GF-D8 (cell line): ENCODE data around the gene NOTCH1.

Experiments
- DNase-seq: peaks from one replicate; lab custom pipeline; 2025; lab: John Stamatoyannopoulos, UW

Gene NOTCH1

DNA sequence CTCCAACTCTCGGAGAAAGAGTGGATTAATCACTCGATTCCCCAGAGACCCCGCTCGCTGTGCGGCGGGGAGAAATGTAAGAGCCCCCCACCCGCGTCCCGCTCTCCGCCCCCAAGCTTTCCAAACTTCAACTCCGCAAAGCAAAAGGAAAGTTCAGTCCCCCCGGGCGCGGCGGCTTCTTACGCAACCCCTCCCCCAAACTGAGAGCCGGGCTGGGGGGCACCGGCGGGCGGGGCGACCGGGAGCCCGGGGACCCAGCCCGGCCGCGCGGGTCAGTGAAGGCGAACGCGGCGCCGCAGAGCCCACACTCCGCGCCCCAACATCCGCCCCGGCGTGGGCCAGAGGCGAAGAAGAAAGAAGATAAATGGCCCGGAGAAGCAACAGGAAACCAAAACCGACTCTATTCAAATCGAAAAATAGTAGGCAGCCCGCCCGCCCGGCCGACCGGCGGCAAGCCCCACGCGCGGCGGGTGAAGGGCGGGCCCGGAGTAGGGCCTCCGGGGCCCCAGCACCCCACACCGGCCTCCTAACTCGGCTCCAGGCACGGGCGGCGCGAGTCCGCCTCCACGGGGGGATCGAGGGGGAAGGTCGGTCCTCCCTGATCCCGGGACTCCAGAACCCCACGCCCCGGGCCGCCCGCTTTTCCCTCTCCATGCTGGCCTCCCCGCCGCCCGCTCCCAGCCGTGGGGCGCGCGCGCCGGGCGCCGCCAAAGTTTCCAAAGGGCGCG, 720 bp downstream of the NOTCH1 start:
- no peak for DNase-seq

DNA sequence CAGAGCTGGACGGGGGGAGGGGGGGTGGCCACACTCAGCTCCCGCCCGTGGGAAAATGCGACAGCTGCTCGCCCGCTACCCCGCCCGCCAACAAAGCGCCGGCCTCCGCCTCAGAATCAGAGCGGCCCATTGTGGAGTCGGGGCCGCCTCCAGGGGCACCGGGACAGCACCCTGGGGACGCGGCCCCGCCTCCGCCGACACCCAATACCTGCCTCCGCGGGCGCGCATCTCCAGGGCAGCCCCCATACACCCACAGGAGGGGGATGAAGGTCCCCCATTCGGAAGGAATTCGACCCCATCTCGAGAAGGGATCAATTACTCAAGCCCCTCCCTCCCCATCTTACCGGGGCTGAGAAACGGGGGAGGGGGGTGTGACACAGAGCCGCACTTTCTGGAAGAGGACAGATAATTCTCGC, 1.3 kb downstream of the NOTCH1 start:
- no peak for DNase-seq

DNA sequence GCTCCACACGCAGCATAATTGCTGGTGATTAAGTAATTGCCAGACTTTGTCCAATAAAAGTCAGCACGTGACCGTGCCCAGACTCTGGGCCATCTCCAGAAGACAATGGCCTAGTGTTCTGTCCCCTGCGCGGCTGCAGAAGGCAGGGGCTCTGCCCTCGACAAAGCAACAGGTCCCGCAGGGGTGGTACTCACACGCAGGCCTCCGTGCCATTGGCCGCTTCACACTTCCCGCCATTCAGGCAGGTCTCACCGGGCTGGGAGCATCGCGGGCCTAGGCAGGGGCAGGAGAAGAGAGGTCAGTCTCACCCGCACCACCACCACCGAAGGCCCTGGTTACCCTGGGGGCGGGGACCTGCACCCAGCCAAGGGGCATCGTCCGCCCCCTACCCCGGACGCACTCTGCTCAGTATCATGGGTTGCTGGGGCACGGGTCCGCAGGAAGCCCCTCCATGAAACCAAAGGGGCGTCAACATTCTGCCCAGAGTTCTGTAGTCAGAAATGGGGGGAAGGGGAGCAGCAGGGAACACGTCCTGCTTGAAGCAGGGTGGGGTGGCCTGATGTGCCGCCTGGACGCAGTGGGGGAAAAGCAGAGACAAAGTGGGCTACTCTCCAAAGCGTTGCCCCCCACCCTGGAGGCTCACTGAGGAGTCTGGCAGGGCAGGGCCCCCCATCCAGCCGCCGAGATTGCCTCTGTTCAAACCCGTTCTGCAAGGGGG, 1.9 kb downstream of the NOTCH1 start:
- DNase-seq, result no peak

DNA sequence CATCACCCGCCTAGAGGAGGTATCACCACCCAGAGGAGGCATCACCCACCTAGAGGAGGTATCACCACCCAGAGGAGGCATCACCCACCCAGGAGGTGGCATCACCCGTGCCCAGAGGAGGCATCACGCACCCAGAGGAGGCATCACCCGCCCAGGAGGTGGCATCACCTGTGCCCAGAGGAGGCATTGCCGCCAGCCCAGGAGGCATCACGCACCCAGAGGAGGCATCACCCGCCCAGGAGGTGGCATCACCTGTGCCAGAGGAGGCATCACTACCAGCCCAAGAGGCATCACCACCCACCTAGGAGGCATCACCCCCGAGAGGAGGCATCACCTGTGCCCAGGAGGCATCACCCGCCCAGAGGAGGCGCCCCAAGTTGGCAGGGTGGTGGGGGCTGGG, 2.6 kb downstream of the NOTCH1 start:
- DNase-seq, result no peak

DNA sequence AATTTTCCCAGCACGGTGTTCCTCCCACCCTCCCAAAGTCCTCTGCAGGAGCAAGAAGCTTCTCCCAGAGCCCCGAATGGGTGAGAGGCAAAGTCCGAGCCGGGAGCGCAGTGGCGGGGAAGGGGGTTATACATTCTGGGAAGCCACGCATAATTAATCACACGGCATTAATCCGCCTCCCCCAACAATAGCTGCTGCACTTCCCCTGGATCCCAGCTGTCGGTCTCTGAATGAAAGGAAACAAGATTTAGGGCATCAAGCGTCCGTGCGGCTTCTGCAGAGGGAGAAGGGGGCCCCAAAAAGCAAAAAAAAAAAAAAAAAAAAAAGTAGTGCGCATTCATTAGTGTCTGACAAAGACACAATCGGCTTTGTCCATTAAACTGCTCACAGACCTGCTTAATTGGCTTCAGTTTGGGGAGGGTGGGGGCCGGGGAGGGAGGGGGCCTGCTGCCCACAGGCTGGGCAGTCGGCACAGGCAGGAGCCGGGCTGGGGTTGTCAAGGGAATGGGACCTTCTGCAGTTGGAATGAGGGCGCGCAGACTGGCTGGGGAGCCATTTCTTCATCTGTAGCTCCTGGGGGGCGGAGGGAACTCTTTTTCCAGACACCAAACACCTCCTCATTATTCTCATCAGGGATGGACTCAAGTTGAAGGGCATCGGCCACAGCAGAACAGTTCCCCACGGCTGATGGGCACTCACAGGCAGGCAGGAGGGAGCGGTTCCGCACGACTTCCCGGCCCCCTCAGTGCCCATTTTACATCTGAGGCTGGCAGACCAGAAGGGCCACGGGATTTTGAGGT, 3.4 kb downstream of the NOTCH1 start:
- no peak for DNase-seq

DNA sequence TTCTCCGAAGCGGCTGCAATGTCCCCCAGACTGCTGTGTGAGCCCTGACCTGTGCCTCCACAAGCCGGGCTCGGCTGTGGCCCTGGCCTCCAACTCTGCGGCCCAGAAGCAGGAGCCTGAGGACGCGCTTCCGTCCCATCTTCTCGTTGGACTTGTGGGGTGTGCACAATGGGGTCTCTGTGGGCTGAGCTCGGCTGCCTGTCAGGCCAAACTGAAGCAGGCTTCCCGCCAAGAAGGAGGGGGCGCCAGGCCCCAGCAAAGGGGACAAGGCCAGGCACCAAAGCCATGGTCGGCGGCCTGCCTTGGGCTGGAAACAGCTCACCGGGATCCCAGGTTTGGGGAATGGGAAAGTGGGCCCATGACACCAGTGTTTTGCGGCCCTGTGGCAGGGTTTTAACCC, 4.1 kb downstream of the NOTCH1 start:
- no peak for DNase-seq

DNA sequence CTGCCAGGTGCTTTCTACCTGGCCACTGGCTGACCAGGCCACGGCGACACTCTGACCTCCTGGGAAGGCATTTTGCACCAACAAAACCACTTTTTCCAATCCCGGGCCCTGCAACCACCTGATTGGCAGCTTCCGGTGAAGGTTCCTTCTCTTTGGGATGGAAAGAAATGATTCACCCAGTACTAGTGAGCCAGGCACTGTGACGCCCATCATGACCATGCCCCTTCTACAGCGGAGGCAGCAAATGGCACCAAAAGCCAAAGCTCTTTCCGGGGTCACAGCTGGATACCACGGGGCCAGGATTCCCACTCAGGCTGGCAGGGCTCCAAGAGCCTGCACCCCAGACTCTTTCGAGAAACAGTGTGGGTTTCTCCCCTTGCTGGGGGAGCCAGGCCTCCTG, 4.7 kb downstream of the NOTCH1 start:
- no peak for DNase-seq

DNA sequence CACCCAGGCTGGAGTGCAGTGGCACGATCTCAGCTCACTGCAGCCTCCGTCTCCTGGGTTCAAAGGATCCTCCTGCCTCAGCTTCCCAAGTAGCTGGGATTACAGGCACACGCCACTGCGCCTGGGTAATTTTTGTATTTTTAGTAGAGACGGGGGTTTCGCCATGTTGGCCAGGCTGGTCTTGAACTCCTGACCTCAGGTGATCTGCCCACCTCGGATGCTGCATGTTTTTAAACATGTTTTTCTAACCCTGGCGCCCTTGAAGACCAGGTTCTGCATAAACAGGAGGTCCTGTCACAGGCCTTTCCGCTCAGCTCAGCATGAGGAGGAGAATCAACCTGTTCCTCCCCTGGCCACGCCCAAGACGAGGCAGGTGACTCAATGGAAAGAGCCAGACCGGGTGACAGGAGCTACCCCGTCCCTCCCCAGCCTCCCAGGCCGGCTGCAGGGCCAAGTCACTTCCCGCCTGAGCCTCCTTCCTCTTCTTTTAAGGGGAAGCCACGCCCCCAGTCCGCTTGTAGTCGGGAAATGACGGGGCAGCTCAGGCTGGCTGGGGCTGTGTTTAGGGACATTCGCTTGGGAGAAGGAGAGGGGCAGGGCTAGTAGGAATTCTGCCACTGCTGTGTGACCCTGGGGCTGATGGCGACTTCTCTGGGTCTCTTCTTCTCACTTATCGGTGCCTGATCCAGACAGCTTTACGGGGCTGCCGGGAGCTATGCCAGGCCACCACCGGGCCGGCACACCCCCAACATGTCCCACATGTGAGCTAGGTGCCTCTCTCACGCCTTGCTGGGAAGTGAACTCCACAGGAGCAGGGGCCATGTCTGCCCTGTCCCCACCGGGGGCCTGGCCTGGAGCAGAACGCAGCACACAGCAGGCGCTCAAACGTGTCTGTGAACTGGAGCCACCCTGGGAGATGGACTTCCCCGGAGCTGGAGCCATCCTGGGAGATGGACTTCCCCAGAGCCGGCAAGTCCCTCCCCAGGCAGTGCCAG, 6.1 kb downstream of the NOTCH1 start:
- peak; percentile 85 for DNase-seq

DNA sequence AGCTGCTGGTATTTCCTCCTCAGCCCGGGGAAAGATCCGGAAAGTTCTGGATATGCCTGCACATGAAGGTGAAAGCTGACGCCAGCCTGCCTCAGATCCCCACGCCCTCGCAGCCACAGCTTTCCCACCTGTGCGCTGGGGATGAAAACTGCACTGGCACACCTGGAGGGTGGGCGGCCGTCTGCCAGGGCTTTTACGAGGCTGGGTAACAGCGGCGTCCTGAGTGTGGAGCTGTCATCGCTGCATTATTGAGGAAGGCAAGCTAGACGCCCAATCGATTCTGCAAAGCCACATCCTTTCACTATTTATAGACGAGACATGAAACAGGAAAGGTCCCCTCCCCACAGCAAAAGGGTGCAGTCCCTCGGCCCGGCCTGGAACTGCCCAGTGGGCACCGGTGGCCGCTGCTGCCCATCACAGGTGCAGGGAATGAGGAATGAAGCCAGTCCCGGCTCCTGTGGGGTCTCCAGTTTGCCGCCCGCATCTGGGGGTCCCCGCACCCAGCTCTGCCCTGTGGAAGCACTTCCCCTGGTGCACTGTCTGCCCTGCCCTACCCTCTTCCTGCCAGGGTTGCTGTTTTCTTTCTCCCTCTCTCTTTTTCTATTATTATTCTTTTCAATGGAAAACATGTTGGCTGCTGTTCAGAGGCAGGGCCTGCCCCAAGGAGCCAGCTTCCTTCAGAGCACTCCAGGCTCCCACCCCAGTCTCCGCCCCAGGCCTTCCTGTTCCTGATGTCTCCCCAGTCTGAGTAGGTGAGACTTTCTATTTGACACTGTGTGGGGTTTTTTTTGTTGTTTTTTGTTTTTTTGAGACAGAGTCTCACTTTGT, 7.0 kb downstream of the NOTCH1 start:
- no peak for DNase-seq

DNA sequence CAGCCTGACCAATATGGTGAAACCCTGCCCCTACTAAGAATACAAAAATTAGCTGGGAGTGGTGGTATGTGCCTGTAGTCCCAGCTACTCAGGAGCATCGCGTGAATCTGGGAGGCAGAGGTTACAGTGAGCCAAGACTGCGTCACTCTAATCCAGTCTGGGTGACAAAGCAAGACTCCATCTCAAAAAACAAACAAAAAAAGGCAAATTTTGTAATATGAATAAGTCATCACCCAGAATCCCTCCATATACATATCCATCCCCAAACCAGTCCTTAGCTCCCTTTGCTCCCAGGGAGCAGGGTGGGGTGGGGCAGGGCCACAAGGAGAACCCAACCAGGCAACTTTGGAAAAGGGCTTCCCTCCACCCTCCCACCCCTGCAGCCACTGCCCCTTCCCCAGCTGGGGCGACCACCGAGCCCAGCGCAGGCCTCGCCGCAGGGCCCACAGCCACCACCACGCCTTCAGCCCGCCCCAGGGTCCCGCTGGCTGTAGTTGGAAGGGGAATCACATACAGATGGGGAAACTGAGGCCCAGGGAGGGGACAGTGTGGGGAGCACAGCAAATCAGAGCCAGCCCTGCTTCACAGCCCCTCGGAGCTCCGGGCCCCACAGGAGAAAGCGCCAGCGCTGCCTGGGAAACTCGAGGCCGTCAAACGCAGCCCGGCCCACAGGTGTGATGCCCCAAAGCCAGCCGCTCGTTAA, 7.8 kb downstream of the NOTCH1 start:
- DNase-seq, result no peak

DNA sequence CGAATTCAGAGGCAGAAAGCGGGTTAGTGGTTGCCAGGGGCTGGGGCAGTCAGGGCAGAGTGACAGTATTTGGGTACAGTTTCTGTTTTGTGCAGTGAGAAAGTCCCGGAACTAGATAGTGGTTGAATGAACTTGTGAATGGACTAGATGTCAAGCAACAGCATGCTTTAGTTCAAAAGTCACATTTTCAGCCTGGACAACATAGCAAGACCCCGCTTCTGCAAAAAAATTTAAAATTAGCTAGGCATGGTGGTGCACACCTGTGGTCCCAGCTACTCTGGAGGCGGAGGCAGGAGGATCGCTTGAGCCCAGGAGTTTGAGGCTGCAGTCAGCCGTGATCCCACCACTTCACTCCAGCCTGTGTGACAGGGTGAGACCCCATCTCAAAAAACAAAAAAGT, 8.4 kb downstream of the NOTCH1 start:
- DNase-seq, result no peak

DNA sequence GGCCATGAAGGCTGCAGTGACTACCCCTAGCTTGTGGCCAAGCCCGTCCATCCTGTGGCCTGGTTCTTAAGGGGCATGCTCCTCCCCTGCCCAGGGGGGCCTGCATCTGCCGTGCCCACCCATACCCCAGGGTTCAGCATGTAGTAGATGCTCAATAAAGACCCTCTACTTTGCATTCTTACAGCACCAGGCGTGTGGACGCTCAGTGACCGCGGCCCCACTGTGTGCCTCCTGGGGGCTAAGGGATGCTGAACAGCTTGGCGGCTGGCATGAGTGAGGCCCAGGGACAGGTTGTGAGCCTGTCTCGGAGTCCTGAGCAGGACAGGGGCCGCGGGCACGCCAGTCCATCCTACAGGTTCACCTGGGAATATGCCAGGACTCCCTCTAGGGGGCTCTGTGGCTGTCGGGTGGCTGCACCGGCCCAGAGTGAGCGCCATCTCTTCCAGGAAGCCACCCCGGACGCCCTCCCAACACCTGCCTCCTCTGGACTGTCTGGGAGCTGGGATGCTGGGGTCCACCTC, 9.1 kb downstream of the NOTCH1 start:
- DNase-seq, result no peak

DNA sequence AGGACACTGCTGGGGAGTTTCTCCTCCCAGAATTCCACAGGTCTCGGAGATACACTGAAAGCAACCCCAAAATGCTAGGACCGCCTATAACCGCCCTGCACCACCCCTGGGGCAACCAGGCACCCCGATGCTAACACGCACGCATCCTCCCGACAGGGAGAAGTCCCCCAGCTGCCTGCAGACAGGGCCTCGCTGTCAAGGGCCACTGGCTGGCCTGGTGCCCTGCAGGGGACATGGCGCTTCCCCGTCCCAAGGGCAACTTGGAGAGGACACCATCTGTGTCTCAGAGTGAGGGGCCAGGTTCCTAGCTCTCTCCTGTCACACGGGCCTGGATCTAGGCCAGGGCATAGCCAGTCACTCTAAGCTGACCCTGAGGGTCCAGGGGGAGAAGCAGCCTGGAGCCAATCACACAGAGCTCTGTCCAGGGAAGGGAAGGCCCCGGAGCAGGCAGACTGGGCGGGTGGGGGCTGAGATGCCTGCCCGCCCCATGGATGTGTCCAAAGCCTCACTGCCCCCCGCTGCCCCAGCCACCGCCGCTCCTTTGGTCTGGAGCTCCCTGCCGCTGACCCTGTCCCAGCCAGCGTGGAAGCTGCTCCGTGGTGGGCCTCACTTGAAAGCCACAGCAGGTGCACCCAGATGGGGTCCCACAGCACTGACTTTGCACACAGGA, 9.7 kb downstream of the NOTCH1 start:
- DNase-seq, result no peak

DNA sequence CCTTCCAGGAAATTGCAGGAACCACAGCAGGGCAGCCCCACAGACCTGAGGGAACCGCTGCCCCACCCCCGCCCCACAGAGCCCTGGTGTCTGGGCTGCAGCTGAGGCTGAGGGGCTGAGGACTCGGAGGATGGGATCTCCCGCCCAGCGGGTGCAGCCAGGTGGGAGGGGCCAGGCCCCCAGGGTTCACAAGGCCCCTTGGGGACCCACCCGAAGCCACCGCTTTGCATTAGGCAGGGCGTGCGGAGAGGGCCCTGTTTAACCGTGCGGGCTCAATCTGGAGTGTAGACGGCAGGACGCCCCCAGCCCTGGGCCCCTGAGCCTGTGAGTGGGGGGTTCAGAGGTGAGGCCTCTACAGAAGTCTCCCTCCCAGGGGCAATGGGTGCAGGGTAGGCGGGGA, 10.8 kb downstream of the NOTCH1 start:
- no peak for DNase-seq

DNA sequence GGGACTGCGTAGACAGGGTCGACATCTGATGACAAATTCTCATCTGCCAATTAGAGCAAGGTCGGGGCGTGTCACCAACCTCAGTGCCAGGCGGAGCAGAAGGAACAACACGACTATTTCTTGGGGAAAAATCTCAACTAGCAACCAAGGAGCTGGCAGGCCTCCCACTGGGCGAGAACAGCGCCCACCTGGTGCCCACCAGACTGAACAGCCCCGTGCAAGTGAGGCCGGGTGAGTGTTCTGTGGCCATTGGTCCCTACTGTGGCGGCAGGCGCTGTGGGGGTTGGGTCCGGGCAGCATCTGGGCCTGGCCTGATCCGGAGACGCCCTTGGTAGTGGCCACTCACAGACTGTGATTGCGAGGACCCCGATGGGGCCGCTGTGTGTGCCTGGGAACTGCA, 11.5 kb downstream of the NOTCH1 start:
- DNase-seq, result no peak

DNA sequence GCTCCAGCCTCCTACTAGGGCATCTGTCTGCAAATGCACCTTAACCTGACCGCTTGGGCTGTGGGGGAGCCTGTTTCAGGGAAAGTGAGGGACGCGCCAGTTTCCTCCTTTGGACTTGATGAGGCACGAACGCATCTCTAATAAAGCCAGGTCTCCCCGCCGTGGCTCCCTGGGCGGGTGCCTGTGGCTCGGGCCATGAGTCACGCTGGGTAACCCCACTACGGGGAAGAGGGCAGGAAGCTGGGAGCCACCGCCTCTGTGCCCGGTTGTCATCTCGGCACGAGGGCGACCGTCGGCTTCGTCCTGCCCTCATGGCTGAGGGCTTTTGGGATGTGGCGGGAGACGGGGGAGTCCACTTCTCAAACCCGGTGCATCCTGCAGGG, 12.1 kb downstream of the NOTCH1 start:
- DNase-seq, result no peak

DNA sequence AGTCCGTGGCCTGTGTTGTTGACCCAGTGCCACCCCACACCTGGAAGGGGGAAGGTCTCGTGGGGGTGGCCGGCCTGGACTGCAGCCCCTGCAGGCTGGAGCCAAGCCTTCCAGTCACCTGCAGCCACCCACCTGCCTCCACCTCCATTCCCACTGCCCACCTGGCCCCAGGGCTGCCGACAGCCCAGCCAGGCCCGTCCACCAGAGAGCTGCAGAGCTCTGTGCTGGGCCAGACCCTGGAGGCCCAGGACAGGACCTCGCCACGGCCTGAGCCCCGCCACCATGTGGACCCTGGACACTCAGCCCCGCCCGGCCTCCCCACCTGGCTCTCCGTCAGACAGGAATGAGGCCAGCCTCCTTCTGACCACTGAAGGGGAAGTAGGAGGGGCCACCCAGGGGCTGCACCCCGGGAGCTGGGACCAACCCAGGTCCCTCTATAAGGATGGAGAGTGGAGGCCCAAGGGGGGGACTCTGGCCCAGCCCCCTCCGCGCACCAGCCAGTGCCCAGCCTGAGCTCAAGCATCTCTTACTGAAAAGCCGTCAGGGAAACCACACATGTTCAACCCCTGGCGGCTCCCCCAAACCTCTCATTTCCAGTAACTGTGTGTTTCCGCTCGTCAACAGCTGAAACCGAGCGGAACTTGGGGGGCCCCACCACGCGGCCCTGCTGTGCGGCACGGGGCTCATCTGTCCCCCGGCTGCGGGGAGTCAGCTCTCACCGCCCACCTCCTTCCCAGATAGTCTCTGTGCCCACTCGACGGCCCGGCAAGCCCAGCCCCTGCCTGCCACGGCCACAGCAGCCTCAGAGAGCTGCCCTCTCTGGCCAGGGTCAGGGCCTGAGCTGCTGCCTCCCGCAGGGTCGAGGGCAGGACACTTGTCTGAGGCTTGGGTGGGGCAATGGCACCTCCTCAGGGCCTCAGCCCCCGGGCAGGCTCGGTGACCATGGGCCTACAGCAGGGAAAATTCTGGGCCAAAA, 12.8 kb downstream of the NOTCH1 start:
- DNase-seq, result peak; percentile 40
